RWPE2 (cell line): ENCODE results near the gene IFNE.

Source experiments
- ATAC-seq: fragments of 200-7000 bp; cut with Tn5 transposase; 3 replicates; pipeline ENCODE4 v1.9.1; 2021; ENCODE audit warnings: low read depth
- DNase-seq: peaks from one replicate; pipeline ENCODE4 v3.0.0-alpha.2; 2020; ENCODE audit warnings: low spot score
- H3K27ac ChIP-seq: fragments of 450-650 bp; 2 replicates; pipeline ENCODE4 v1.5.1; 2017; ENCODE audit warnings: mild to moderate bottlenecking; ENCODE audit not compliant: poor library complexity, severe bottlenecking
- H3K27me3 ChIP-seq: fragments of 250-450 bp; sonication (Bioruptor Pico); 2 replicates; pipeline ENCODE4 v1.5.1; 2021; ENCODE audit warnings: mild to moderate bottlenecking, moderate library complexity; ENCODE audit not compliant: insufficient read depth, poor library complexity, severe bottlenecking
- H3K36me3 ChIP-seq: fragments of 250-450 bp; sonication (Bioruptor Pico); 2 replicates; pipeline ENCODE4 v1.5.1; 2020; ENCODE audit warnings: low read depth, mild to moderate bottlenecking, moderate library complexity
- H3K4me1 ChIP-seq: fragments of 250-450 bp; sonication (Bioruptor Pico); 2 replicates; pipeline ENCODE4 v1.5.1; 2021; ENCODE audit warnings: mild to moderate bottlenecking, moderate library complexity; ENCODE audit not compliant: insufficient read depth, poor library complexity, severe bottlenecking
- H3K4me3 ChIP-seq: fragments of 250-450 bp; sonication (Bioruptor Pico); 2 replicates; pipeline ENCODE4 v1.5.1; 2021; ENCODE audit warnings: mild to moderate bottlenecking, moderate library complexity; ENCODE audit not compliant: severe bottlenecking
- H3K9me3 ChIP-seq: fragments of 250-450 bp; sonication (Bioruptor Pico); 2 replicates; pipeline ENCODE4 v1.5.1; 2021; ENCODE audit warnings: mild to moderate bottlenecking, moderate library complexity; ENCODE audit not compliant: severe bottlenecking
- CTCF ChIP-seq: fragments of 450-650 bp; IDR thresholded peaks from one replicate; pipeline ENCODE4 v1.5.1; 2017; ENCODE audit warnings: mild to moderate bottlenecking, moderate library complexity; ENCODE audit not compliant: poor library complexity, severe bottlenecking

IFNE gene

DNA sequence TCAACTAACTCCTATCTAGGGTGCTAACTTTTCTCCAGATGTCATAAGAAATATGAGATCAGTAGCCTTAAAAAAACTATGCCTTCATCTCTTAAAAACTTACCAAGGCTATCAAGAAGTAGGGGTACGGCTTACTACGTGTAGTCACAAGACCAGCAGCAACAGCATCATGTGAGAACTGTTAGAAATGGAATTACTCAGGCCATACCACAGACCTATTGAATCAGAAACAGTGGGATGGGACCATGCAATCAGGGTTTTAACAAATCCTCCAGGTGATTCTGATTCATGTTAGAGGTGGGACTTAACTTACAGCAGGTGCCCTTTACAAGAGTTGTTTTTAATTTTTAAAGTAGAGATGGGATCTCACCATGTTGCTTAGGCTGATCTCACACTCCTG, 4.6 kb downstream of the IFNE start:
- no peak overlapping the region for H3K27ac ChIP-seq
- H3K4me3 ChIP-seq, result no peak overlapping the region
- H3K4me1 ChIP-seq, result no peaks in the 10 kb centered on the region
- TF ChIP-seq CTCF, result no peak
- H3K27me3 ChIP-seq, result no peaks in the 10 kb centered on the region
- no peaks in the 10 kb centered on the region for H3K9me3 ChIP-seq
- H3K36me3 ChIP-seq, result peaks cover 22% of the 10 kb centered on the region
- no peak for DNase-seq
- no peak for ATAC-seq

GRCh38 chr9:21473236-21473635, 8.9 kb downstream of the IFNE start:
- ATAC-seq (no peak), DNase-seq (no peak)
- H3K4me1 ChIP-seq, result no peaks in the 10 kb centered on the region
- H3K4me3 ChIP-seq, result no peak overlapping the region
- no peak overlapping the region for H3K27ac ChIP-seq
- H3K27me3 ChIP-seq, result no peaks in the 10 kb centered on the region
- H3K9me3 ChIP-seq, result peaks cover 2% of the 10 kb centered on the region
- peaks cover 28% of the 10 kb centered on the region for H3K36me3 ChIP-seq
- peak; percentile 12 for TF ChIP-seq CTCF

- DNase-seq (no peak), ATAC-seq (no peak)
- Histone ChIP-seq H3K36me3 (peaks cover 22% of the 10 kb centered on the region), H3K4me1 (no peaks in the 10 kb centered on the region), H3K27ac (no peak overlapping the region), H3K27me3 (no peaks in the 10 kb centered on the region), H3K9me3 (peaks cover 2% of the 10 kb centered on the region), H3K4me3 (no peak overlapping the region)
- no peak for TF ChIP-seq CTCF
These were observed 12.0 kb downstream of the IFNE start for GRCh38 chr9:21470126-21470525.

DNA sequence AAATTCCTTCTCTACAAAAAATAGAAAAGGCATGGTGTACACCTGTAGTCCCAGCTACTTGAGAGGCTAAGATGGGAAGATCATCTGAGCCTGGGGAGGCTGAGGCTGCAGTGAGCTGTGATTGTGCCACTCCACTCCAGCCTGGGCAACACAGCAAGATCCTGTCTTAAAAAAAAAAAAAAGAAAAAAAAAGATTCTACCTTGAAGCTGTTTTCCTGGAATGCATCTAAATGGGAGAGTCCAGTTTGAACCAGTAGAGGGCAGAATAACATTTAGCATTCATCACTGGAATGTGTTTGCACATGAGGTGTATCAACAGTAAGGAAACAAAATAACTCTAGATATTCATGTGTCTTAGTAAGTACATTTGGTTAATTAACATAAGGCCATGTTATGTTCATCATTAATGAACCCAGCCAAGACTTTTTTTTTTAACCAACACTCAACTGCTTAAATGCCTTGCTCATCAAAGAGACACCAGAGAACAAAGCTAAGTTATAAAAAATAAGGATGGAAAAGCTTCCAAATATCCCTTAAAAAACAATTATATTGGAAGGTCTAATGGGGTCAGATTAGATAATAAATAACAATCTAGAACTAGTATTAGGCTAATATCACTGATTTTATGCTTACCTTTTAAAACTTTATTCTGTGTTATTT, 16.1 kb downstream of the IFNE start:
- no peak for ATAC-seq
- H3K4me3 ChIP-seq, result no peak overlapping the region
- H3K36me3 ChIP-seq, result peaks cover 5% of the 10 kb centered on the region
- no peak for DNase-seq
- no peaks in the 10 kb centered on the region for H3K4me1 ChIP-seq
- H3K27me3 ChIP-seq, result no peaks in the 10 kb centered on the region
- peaks cover 5% of the 10 kb centered on the region for H3K9me3 ChIP-seq
- H3K27ac ChIP-seq, result no peak overlapping the region
- peak; percentile 60 for TF ChIP-seq CTCF

DNA sequence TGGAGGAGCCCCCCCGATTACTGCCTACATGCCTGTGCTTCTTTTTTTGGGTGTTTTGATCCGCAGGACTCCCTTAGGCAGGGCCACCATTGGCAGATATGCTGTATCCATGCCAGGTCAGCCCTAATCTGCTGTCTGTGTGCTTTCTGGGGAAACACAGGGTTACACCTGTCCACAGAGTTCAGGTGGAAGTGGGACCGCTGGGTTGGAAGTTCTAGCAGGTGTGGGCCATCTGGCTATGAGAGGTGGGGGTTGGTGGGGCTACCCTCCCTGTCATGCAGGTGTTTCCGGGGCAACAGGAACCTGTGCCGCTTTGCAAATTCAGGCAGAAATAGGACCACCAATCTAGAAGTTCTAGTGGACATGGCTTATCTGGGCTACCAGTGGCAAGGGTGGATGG, 17.0 kb downstream of the IFNE start:
- Histone ChIP-seq H3K4me3 (no peak overlapping the region), H3K4me1 (no peaks in the 10 kb centered on the region), H3K9me3 (peaks cover 5% of the 10 kb centered on the region), H3K36me3 (peaks cover 5% of the 10 kb centered on the region), H3K27ac (no peak overlapping the region), H3K27me3 (no peaks in the 10 kb centered on the region)
- TF ChIP-seq CTCF, result no peak
- no peak for ATAC-seq
- DNase-seq, result no peak
